HG03571 (cell line): ENCODE data around the gene NDUFB5.

Experiments
- ATAC-seq: cut with Tn5 transposase; IDR thresholded peaks from one replicate; pipeline ENCODE4 v1.9.1; 2021; ENCODE audit not compliant: unreplicated experiment

Gene NDUFB5

DNA sequence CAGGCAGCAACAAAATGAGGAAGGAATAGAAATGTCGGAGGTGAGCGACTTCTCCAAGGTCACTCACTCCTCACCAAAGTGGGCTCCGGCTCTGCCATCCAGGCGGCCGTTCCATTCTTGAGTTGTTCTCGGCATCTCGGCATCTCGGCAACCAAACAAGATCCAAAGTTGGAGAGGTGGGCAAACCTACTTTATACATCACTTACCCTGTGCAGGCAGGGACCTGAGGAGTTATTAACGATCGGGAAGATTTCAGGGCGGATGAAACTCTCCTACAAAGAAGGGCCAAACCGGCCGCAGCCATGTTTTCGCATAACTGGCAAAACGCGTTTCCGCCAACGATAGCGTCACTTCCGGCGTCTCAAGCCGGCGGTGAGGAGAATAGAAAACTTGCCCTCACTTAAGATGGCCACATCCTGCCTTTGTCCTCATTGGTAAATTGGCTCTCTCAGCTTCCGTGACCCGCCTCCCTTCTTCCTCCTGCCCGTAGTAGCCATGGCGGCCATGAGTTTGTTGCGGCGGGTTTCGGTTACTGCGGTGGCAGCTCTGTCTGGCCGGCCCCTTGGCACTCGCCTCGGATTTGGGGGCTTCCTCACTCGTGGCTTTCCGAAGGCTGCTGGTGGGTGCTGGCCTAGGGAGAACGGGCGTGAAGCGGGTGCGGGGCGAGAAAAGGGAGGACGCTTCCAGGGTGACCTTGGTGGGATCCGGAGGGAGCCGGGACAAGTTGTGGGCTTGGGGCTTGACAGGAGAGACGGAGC is at the start of gene NDUFB5, which contains the start of gene MRPL47:
Gene NDUFB5 (plus strand): TSS at position 474 of the 758 bp plus-strand sequence. CDS start 22 bp downstream, at position 496.
Gene MRPL47 (minus strand): TSS at position 318 of the 758 bp plus-strand sequence. CDS start 14 bp downstream, at position 304.
- ATAC-seq: peak; percentile 94

- ATAC-seq: no peak
These were observed 45.7 kb upstream of the NDUFB5 start for GRCh38 chr3:179558742-179559364.

DNA sequence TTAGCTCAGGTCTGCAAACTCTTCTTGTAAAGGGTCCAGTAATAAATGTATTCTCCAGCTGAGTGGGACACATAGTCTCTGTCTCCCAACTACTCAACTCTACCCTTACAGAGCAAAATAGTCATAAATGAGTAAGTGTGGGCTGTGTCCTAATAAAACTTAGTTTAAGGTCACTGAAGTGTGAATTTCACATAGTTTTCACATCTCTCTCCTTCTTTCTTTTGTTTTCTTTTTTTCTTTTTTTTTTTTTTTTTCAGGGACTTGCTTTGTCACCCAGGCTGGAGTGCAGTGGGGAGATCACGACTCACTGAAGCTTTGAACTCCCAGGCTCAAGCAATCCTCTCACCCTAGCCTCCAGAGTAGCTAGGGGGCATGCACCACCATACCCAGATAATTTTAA is 43.8 kb upstream of the NDUFB5 start:
- no peak for ATAC-seq

- peak; percentile 96 for ATAC-seq
These were observed 41.9 kb upstream of the NDUFB5 start, which contains the start of gene ACTL6A for GRCh38 chr3:179562591-179563270. ACTL6A (plus strand) TSS chr3:179562926; CDS start chr3:179563093, 167 bp downstream.

GRCh38 chr3:179563271-179563783 is 41.3 kb upstream of the NDUFB5 start:
- peak; percentile 49 for ATAC-seq

DNA sequence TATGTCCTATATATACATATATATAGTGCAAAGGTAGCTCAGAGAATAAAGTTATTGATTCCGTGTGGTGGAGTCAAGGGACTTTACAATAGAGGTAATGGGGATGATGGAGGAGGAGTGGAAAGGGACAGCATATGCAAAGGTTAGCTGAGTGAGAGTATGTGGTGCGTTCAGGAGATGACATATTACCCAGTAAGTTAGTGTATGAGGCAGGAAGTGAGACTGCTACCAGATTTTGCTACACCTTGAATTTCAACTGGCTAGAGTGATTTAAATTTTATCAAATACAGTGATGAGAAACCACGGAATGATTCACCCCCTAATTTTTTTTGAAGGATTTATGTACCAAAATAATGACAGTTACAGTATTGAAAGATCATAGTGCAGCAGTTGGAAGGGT is 39.1 kb upstream of the NDUFB5 start:
- no peak for ATAC-seq

- ATAC-seq: no peak
These were observed 23.6 kb upstream of the NDUFB5 start for GRCh38 chr3:179580992-179581391.

DNA sequence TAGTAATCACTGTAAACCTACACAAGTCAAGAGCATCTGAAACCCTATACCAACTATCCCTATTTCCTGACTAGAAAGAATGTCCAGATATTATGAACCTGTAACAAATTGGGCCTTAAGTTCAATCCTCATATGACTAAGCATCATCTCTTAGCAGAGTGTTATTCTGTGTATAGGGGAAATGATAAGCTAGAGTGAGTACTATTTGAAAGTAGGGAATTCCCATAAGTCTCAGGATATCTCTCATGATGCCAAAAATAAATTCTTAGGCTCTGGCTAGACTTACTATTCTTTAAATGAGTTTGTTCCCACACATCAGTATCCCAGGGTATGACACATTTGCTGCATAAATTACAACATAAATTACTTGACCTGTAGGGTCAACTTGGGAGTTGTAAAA is 15.5 kb upstream of the NDUFB5 start:
- no peak for ATAC-seq

- ATAC-seq: no peak
These were observed 13.9 kb upstream of the NDUFB5 start for GRCh38 chr3:179590669-179591068.

GRCh38 chr3:179591313-179591712 is 13.3 kb upstream of the NDUFB5 start:
- no peak for ATAC-seq

- ATAC-seq: no peak
These were observed 5.1 kb upstream of the NDUFB5 start for GRCh38 chr3:179599531-179599930.

DNA sequence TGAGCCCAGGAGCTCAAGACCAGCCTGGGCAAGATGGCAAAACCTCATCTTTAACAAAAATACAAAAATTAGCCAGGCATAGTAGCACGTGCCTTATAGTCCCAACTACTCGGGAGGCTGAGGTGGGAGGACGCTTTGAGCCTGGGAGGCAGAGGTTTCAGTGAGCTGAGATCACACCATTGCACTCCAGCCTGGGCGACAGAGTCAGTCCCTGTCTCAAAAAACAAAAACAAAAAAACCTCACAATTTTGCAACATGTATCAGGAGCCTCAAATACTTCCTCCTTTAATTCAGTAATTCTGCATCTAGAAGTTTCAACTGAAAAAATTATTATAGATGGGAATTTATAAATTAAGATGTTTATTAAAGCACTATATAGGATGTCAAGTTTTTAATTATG is 1.3 kb upstream of the NDUFB5 start:
- ATAC-seq: no peak

- ATAC-seq: no peak
These were observed 763 bp upstream of the NDUFB5 start for GRCh38 chr3:179603831-179604230.

GRCh38 chr3:179606534-179607085 is 2.0 kb downstream of the NDUFB5 start:
- no peak for ATAC-seq

DNA sequence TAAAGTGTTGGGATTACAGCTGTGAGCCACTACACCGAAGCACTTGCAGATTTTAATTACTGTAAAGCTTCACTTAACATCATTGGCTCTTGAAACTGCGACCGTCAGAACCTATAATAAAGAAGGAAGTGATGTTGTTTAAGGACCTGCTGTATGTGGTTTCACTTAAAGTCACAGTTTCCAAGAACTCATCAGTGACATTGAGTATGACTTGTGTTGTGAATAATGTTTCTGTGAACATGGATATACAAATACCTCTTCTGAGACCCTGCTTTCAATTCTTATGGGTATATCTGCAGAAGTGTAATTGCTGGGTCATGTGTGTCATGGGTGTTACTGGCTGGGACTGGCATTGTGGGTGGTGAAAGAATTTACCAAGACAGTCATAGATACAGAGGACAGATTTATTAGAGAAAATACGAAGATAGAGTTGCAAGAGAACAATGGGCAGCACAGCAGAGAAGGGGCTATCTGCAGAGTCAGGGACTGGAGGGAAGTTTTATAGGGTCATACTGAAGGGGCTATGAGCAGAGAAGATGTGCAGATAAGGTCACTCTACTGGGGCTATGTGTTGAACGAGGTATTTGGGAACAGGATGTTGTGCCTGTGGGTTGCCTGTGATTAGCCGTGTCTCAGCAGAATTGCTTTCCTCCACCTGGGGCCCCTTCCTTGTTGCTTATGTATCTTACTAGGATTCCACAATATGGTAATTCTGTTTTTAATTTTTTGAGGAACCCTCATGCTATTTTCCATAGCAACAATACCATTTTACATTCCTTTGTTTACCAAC is 4.5 kb downstream of the NDUFB5 start:
- ATAC-seq: peak; percentile 49

GRCh38 chr3:179610066-179610465 is 5.5 kb downstream of the NDUFB5 start:
- ATAC-seq: no peak

DNA sequence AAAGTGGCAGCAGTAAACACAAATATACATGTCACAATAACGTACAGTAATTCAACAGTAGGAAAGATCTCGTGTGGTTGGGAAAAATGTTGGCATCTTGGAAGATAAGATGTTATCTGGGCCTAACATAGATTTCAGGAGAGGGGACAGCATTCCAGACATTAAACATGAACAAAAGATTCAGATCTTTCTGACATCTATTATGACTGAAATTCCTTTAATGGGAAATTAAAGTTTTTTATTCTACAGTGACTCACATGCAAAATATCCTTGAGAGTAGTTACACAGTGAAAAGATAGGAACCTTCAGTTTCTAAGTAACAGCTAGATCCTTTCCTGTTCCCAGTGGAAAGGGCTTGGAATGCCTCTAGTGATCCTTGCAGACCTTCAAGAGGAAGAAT is 9.2 kb downstream of the NDUFB5 start:
- no peak for ATAC-seq

DNA sequence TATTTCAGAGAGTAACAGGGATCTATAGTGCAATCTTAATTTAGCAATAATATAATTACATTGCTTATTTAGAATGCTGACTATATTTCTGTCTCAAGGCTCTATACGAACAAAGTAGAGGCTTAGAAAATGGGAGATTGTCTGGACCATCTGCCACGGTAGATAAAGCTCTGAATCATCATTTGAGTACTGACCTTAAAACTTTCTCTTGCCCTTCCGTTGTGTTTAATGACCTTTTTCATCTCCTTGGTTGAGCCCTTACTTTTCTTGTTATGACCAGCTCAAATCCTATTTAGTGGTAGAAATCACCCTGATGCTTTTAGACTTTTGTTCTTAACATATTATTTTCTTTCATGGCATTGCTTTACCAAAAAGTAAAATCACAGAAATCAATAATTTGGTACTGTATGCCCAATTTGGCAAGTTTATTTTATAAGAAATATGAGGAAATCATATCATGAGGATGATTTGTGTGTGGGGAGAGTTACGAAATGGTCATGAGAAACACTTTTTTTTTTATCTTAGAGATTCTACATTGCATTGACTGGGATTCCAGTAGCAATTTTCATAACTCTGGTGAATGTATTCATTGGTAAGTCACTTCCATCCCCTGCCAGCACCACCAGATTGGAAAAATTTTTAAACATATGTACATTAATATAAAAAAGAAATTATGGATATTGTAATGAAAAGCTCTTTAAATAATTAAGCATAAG is 11.0 kb downstream of the NDUFB5 start:
- ATAC-seq: no peak

DNA sequence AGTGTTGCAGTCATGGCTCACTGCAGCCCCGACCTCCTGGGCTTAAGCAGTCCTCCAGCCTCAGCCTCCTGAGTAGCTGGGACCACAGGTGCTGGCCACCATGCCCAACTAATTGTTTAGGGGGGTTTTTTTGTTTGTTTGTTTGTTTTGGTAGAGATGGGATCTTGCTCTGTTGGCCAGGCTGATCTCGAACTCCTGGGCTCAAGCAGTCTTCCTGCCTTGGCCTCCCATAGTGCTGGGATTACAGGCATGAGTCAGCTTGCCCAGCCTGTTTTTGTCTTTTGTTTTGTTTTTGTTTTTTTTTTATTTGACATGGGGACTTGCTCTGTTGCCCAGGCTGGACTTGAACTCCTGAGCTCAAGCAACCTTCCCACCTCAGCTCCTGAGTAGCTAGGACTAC is 17.4 kb downstream of the NDUFB5 start:
- no peak for ATAC-seq

GRCh38 chr3:179624451-179624850 is 19.9 kb downstream of the NDUFB5 start:
- no peak for ATAC-seq
